BE2C (cell line): ENCODE measurements around the gene COMT.

Source experiments
- DNase-seq: peaks from one replicate; pipeline ENCODE4 v3.0.0-alpha.2; 2020
- H3K27me3 ChIP-seq: fragments of 250-450 bp; sonication (Bioruptor Pico); 2 replicates; pipeline ENCODE4 v1.5.1; 2020; ENCODE audit warnings: mild to moderate bottlenecking
- H3K36me3 ChIP-seq: fragments of 250-450 bp; sonication (Bioruptor Pico); 2 replicates; pipeline ENCODE4 v1.5.1; 2020; ENCODE audit warnings: mild to moderate bottlenecking
- H3K4me1 ChIP-seq: fragments of 250-450 bp; sonication (Bioruptor Pico); 2 replicates; pipeline ENCODE4 v1.5.1; 2020
- H3K4me3 ChIP-seq: 2 replicates; pipeline ENCODE4 v1.5.1; 2011; ENCODE audit warnings: low read depth, low read length
- H3K9me3 ChIP-seq: fragments of 250-450 bp; sonication (Bioruptor Pico); 2 replicates; pipeline ENCODE4 v1.5.1; 2020
- CTCF ChIP-seq: IDR thresholded peaks from 2 replicates; pipeline ENCODE4 v1.5.1; 2012; ENCODE audit warnings: mild to moderate bottlenecking, low read depth, low read length

Gene COMT

GRCh38 chr22:19962246-19962908 lies 20.8 kb downstream of the COMT start:
- no peak overlapping the region for H3K4me3 ChIP-seq
- no peaks in the 10 kb centered on the region for H3K27me3 ChIP-seq
- no peaks in the 10 kb centered on the region for H3K9me3 ChIP-seq
- H3K4me1 ChIP-seq = peaks cover 21% of the 10 kb centered on the region
- TF ChIP-seq CTCF = peak; percentile 84
- DNase-seq = peak; percentile 98
- H3K36me3 ChIP-seq = peaks cover 16% of the 10 kb centered on the region

- peaks cover 23% of the 10 kb centered on the region for H3K4me1 ChIP-seq
- peak; percentile 50 for DNase-seq
- no peak for TF ChIP-seq CTCF
- no peak overlapping the region for H3K4me3 ChIP-seq
- no peaks in the 10 kb centered on the region for H3K9me3 ChIP-seq
- peaks cover 24% of the 10 kb centered on the region for H3K36me3 ChIP-seq
- H3K27me3 ChIP-seq = no peaks in the 10 kb centered on the region
Measured at GRCh38 chr22:19962909-19963806, 21.6 kb downstream of the COMT start.

GRCh38 chr22:19963863-19964642 lies 22.5 kb downstream of the COMT start:
- Histone ChIP-seq H3K4me3 (no peak overlapping the region), H3K36me3 (peaks cover 29% of the 10 kb centered on the region), H3K9me3 (no peaks in the 10 kb centered on the region), H3K4me1 (peaks cover 23% of the 10 kb centered on the region), H3K27me3 (no peaks in the 10 kb centered on the region)
- DNase-seq = no peak
- no peak for TF ChIP-seq CTCF

GRCh38 chr22:19964701-19965386 lies 23.3 kb downstream of the COMT start:
- Histone ChIP-seq H3K36me3 (peaks cover 37% of the 10 kb centered on the region), H3K9me3 (no peaks in the 10 kb centered on the region), H3K27me3 (no peaks in the 10 kb centered on the region), H3K4me1 (peaks cover 21% of the 10 kb centered on the region), H3K4me3 (no peak overlapping the region)
- no peak for TF ChIP-seq CTCF
- DNase-seq = no peak

- Histone ChIP-seq H3K36me3 (peaks cover 47% of the 10 kb centered on the region), H3K9me3 (no peaks in the 10 kb centered on the region), H3K27me3 (no peaks in the 10 kb centered on the region), H3K4me1 (peaks cover 26% of the 10 kb centered on the region), H3K4me3 (no peak overlapping the region)
- peak; percentile 72 for TF ChIP-seq CTCF
- peak; percentile 68 for DNase-seq
Measured at GRCh38 chr22:19965771-19966709, 24.5 kb downstream of the COMT start.
